Suprapubic skin (tissue), 4 donors: ENCODE measurements around the gene MIR17HG. TPM values are rescaled to one million over a fixed set of nuclear protein-coding genes. Genes with fewer than 3 reads are reported as not detected.

ENCODE experiments used
- DNase-seq, 2 donors: peaks; one replicate each; pipeline ENCODE4 v3.0.0-alpha.2; 2019; ENCODE audit warnings: low spot score in 2 of 2
- H3K27ac ChIP-seq: fragments of 200-600 bp; sonication (generic); one replicate; pipeline ENCODE4 v1.5.1; 2019
- H3K27me3 ChIP-seq: fragments of 200-600 bp; sonication (generic); one replicate; pipeline ENCODE4 v1.5.1; 2019
- H3K36me3 ChIP-seq: fragments of 200-600 bp; sonication (generic); one replicate; pipeline ENCODE4 v1.5.1; 2019
- H3K4me1 ChIP-seq: fragments of 200-600 bp; sonication (generic); one replicate; pipeline ENCODE4 v1.5.1; 2019
- H3K4me3 ChIP-seq: fragments of 200-600 bp; sonication (generic); one replicate; pipeline ENCODE4 v1.5.1; 2019; ENCODE audit warnings: mild to moderate bottlenecking
- H3K9me3 ChIP-seq: fragments of 200-600 bp; sonication (generic); one replicate; pipeline ENCODE4 v1.5.1; 2019
- CTCF ChIP-seq, 2 donors: fragments of 200-600 bp in 1 of 2; fragments of 450-650 bp in 1 of 2; sonication (generic) in 1 of 2; IDR thresholded peaks; one replicate each; pipeline ENCODE4 v1.5.1; 2016 to 2019; ENCODE audit warnings: antibody characterized with exemption in 2 of 2, mild to moderate bottlenecking in 1 of 2, moderate library complexity in 1 of 2
- EP300 ChIP-seq: sonication (generic); formaldehyde crosslinking; IDR thresholded peaks from one replicate; pipeline ENCODE4 v1.6.1; 2017; ENCODE audit warnings: antibody characterized with exemption
- POLR2A ChIP-seq, 2 donors: fragments of 450-650 bp; IDR thresholded peaks; one replicate each; pipeline ENCODE4 v1.6.1; 2017; ENCODE audit warnings: antibody characterized with exemption in 2 of 2, mild to moderate bottlenecking in 2 of 2, moderate library complexity in 2 of 2
- POLR2AphosphoS5 ChIP-seq, 3 donors: sonication (generic); formaldehyde crosslinking; IDR thresholded peaks; one replicate each; pipeline ENCODE4 v1.6.1; 2017; ENCODE audit warnings: antibody characterized with exemption in 3 of 3
- WGBS: methylation state at CpG from one replicate; pipeline ENCODE4 v1.1.5; 2018; 5-methylcytosine and 5-hydroxymethylcytosine counted together
- total RNA-seq, 4 donors: library from RNA; depleted of rRNA; stranded (reverse); fragments of >200 nt; gene quantifications; one replicate each; pipeline ENCODE4 v1.1.0, GENCODE V29; 2016

Gene MIR17HG
- total RNA-seq, 4 donors from 2014 or later = 4.0 to 12.8 (median 4.2) TPM

GRCh38 chr13:91305652-91306051 is 41.8 kb upstream of the MIR17HG start:
- Histone ChIP-seq H3K4me3 (no peak overlapping the region), H3K27me3 (no peaks in the 10 kb centered on the region), H3K36me3 (no peaks in the 10 kb centered on the region), H3K9me3 (no peaks in the 10 kb centered on the region), H3K4me1 (no peaks in the 10 kb centered on the region), H3K27ac (no peak overlapping the region)
- no peak for DNase-seq
- 100% methylated on average over 1 of the region's 1 CpG for WGBS
- no peak for TF ChIP-seq POLR2AphosphoS5 (IDR thresholded peaks at IDR 0.05)
- TF ChIP-seq EP300 = no peak
- TF ChIP-seq POLR2A (IDR thresholded peaks at IDR 0.05) = no peak
- no peak for TF ChIP-seq CTCF (IDR thresholded peaks at IDR 0.05)

DNA sequence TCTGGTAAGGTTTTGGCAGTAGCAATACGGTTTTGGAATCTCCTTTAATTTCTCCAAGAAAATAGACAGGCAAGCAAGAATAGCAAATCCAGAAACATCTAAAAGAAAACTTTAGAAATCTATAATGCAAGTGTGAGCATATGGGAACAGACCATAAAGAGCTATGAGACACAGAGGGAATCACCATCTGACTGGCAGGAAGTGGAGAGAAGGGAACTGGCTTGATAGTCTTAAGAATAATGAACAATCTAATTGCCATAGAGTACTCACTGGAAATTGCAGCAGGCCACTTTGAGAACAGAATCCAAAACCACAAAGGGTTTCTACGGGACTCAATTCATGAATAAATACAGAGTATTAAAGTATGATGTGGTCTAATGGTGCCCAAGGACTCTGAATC is 39.6 kb upstream of the MIR17HG start:
- Histone ChIP-seq H3K4me3 (no peak overlapping the region), H3K9me3 (no peaks in the 10 kb centered on the region), H3K36me3 (no peaks in the 10 kb centered on the region), H3K27ac (no peak overlapping the region), H3K4me1 (no peaks in the 10 kb centered on the region), H3K27me3 (peaks cover 8% of the 10 kb centered on the region)
- WGBS = 64% methylated on average over 2 of the region's 2 CpGs
- no peak for DNase-seq
- TF ChIP-seq POLR2A (IDR thresholded peaks at IDR 0.05) (no peak), EP300 (no peak), POLR2AphosphoS5 (IDR thresholded peaks at IDR 0.05) (no peak), CTCF (IDR thresholded peaks at IDR 0.05) (no peak)

DNA sequence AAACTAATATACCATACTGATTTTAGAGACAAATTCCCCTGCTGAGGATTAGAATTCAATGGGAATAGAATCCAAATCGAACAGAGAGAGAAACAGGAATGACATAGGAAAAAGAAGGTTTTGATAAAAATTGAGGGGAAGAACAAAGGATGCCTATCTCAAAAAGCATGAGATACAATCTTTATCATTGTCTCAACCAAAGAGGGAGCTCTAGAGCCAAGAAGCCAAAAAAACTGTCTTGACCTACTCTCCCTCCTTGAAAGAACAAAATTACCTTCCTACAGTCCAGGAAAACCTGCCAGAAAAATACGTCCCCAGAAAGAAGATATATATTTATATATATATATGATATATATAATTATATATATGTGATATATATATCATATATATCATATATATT is 39.2 kb upstream of the MIR17HG start:
- DNase-seq = no peak
- TF ChIP-seq EP300 = no peak
- no peak for TF ChIP-seq POLR2AphosphoS5 (IDR thresholded peaks at IDR 0.05)
- TF ChIP-seq CTCF (IDR thresholded peaks at IDR 0.05) = no peak
- no peak for TF ChIP-seq POLR2A (IDR thresholded peaks at IDR 0.05)
- peaks cover 10% of the 10 kb centered on the region for H3K27me3 ChIP-seq
- no peaks in the 10 kb centered on the region for H3K9me3 ChIP-seq
- H3K27ac ChIP-seq = no peak overlapping the region
- no peaks in the 10 kb centered on the region for H3K36me3 ChIP-seq
- 52% methylated on average over 2 of the region's 2 CpGs for WGBS
- H3K4me3 ChIP-seq = no peak overlapping the region
- H3K4me1 ChIP-seq = no peaks in the 10 kb centered on the region

DNA sequence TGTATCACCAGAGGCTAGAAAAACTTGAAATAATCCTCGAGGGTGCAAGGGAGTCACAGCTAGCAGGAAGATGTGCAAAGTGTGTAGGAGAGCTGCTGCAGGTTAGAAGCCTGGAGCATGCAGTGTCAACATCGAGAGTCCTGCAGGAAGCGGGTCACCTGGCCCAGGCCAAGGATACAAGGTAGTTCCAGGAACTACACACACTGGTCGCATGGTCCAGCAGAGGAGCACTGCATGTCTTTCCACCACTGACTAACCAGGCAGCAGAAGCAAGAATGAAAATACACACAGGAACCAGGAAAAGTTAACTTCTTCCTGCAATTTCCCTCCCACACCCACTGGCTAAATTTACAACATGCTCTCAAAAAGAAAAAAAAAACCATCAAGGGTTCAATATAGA is 36.0 kb upstream of the MIR17HG start:
- WGBS = 77% methylated on average over 4 of the region's 4 CpGs
- no peaks in the 10 kb centered on the region for H3K9me3 ChIP-seq

GRCh38 chr13:91312324-91312723 is 35.2 kb upstream of the MIR17HG start:
- WGBS = 46% methylated on average over 3 of the region's 3 CpGs
- peaks cover 47% of the 10 kb centered on the region for H3K27me3 ChIP-seq
- TF ChIP-seq POLR2A (IDR thresholded peaks at IDR 0.05) = no peak
- no peak for TF ChIP-seq CTCF (IDR thresholded peaks at IDR 0.05)
- TF ChIP-seq POLR2AphosphoS5 (IDR thresholded peaks at IDR 0.05) = no peak
- no peak for TF ChIP-seq EP300

More for the DNA sequence above, 36.0 kb upstream of the MIR17HG start:
- Histone ChIP-seq H3K36me3 (no peaks in the 10 kb centered on the region), H3K27ac (no peak overlapping the region), H3K4me3 (no peak overlapping the region), H3K27me3 (peaks cover 41% of the 10 kb centered on the region), H3K4me1 (no peaks in the 10 kb centered on the region)
- TF ChIP-seq POLR2A (IDR thresholded peaks at IDR 0.05) (no peak), POLR2AphosphoS5 (IDR thresholded peaks at IDR 0.05) (no peak), EP300 (no peak), CTCF (IDR thresholded peaks at IDR 0.05) (no peak)
- DNase-seq = no peak

More at GRCh38 chr13:91312324-91312723, 35.2 kb upstream of the MIR17HG start:
- Histone ChIP-seq H3K27ac (no peak overlapping the region), H3K4me1 (no peaks in the 10 kb centered on the region), H3K9me3 (no peaks in the 10 kb centered on the region), H3K36me3 (no peaks in the 10 kb centered on the region), H3K4me3 (no peak overlapping the region)
- no peak for DNase-seq
